Stimulated activated CD4-positive, alpha-beta T cell treated with anti-CD3 and anti-CD28 coated beads, Interleukin-2, amount 100 ng/mL, for 24 hours (primary cell): Measurements from ENCODE around the gene TMCC2.
"Not testable (repeated sequence)": the region's sequence is repeated elsewhere in the genome, so short reads cannot be mapped to it uniquely, and the experiment has no call there.

Experiments
- DNase-seq, 2 donors: peaks; one replicate each; pipeline ENCODE4 v3.0.0-alpha.2; 2020

Gene TMCC2

GRCh38 chr1:205216588-205216987 is 11.2 kb upstream of the TMCC2 start:
- no peak for DNase-seq

GRCh38 chr1:205217418-205217817 is 10.3 kb upstream of the TMCC2 start:
- DNase-seq, result no peak

GRCh38 chr1:205220421-205220820 is 7.3 kb upstream of the TMCC2 start:
- DNase-seq, result no peak

- DNase-seq, result no peak
These were observed 3.0 kb upstream of the TMCC2 start for GRCh38 chr1:205224736-205225135.

- no peak for DNase-seq
These were observed 1.6 kb upstream of the TMCC2 start for GRCh38 chr1:205225901-205226765.

GRCh38 chr1:205226868-205227583 is 720 bp upstream of the TMCC2 start:
- no peak for DNase-seq

- no peak for DNase-seq
These were observed 361 bp downstream of the TMCC2 start for GRCh38 chr1:205228093-205228521.

GRCh38 chr1:205229399-205229871 is 1.7 kb downstream of the TMCC2 start:
- peak; percentile 68 for DNase-seq

- no peak for DNase-seq
These were observed 2.4 kb downstream of the TMCC2 start for GRCh38 chr1:205229916-205230700.

- DNase-seq, result no peak
These were observed 3.2 kb downstream of the TMCC2 start for GRCh38 chr1:205230982-205231381.

- DNase-seq, result no peak
These were observed 4.5 kb downstream of the TMCC2 start for GRCh38 chr1:205232127-205232820.

GRCh38 chr1:205232945-205233397 is 5.2 kb downstream of the TMCC2 start:
- DNase-seq, result no peak

- not testable (repeated sequence) for DNase-seq
These were observed 6.2 kb downstream of the TMCC2 start for GRCh38 chr1:205233986-205234385.

- DNase-seq, result no peak
These were observed 8.2 kb downstream of the TMCC2 start for GRCh38 chr1:205235951-205236350.

- DNase-seq, result no peak
These were observed 8.8 kb downstream of the TMCC2 start for GRCh38 chr1:205236526-205236925.

- no peak for DNase-seq
These were observed 9.3 kb downstream of the TMCC2 start for GRCh38 chr1:205236951-205237475.

- DNase-seq, result peak; percentile 60 to 75
These were observed 10.1 kb downstream of the TMCC2 start for GRCh38 chr1:205237526-205238484.

GRCh38 chr1:205239078-205239477 is 11.3 kb downstream of the TMCC2 start:
- DNase-seq, result no peak

GRCh38 chr1:205240118-205240517 is 12.4 kb downstream of the TMCC2 start:
- DNase-seq, result no peak

- DNase-seq, result no peak
These were observed 12.8 kb downstream of the TMCC2 start for GRCh38 chr1:205240569-205240968.
